DOHH2 (cell line): ENCODE measurements around the gene BPHL.

Experiments used
- H3F3A ChIP-seq: fragments of 200-600 bp; sonication (generic), shearing (Covaris generic); 2 replicates; pipeline ENCODE4 v1.6.0; 2016; ENCODE audit warnings: antibody characterized with exemption, mild to moderate bottlenecking; ENCODE audit not compliant: control insufficient read depth, insufficient read depth
- H3K27ac ChIP-seq: fragments of 200-600 bp; sonication (generic); 2 replicates; pipeline ENCODE4 v1.5.1; 2014; ENCODE audit warnings: low read depth, mild to moderate bottlenecking, low read length, moderate library complexity
- H3K27me3 ChIP-seq: fragments of 200-600 bp; sonication (generic); 2 replicates; pipeline ENCODE4 v1.6.1; 2014; ENCODE audit warnings: mild to moderate bottlenecking, low read length, mixed read lengths; ENCODE audit not compliant: control insufficient read depth
- H3K36me3 ChIP-seq: fragments of 200-600 bp; sonication (generic); 2 replicates; pipeline ENCODE4 v1.6.1; 2014; ENCODE audit warnings: mild to moderate bottlenecking, low read length, moderate library complexity, mixed read lengths; ENCODE audit not compliant: control insufficient read depth
- H3K4me1 ChIP-seq: fragments of 200-600 bp; sonication (generic); 2 replicates; pipeline ENCODE4 v1.6.1; 2014; ENCODE audit warnings: mild to moderate bottlenecking, low read length, mixed read lengths; ENCODE audit not compliant: control insufficient read depth
- H3K4me2 ChIP-seq: fragments of 200-600 bp; sonication (generic); 2 replicates; pipeline ENCODE4 v1.6.0; 2014; ENCODE audit warnings: mild to moderate bottlenecking, low read length, moderate library complexity
- H3K4me3 ChIP-seq: fragments of 200-600 bp; sonication (generic); 2 replicates; pipeline ENCODE4 v1.5.1; 2014; ENCODE audit warnings: mild to moderate bottlenecking, low read length, mixed read lengths
- H3K79me2 ChIP-seq: fragments of 200-600 bp; sonication (generic); 2 replicates; pipeline ENCODE4 v1.6.1; 2014; ENCODE audit warnings: mild to moderate bottlenecking, low read length, mixed read lengths; ENCODE audit not compliant: control insufficient read depth
- H3K9me2 ChIP-seq: fragments of 200-600 bp; sonication (generic); replicated peaks from 2 replicates; pipeline ENCODE4 v1.6.1; 2014; ENCODE audit warnings: mild to moderate bottlenecking, low read length, mixed read lengths; ENCODE audit not compliant: control insufficient read depth
- H3K9me3 ChIP-seq: fragments of 200-600 bp; sonication (generic); 2 replicates; pipeline ENCODE4 v1.6.1; 2014; ENCODE audit warnings: antibody characterized with exemption, low read length, mixed read lengths; ENCODE audit not compliant: control insufficient read depth, insufficient read depth
- H4K20me1 ChIP-seq: fragments of 200-600 bp; sonication (generic); 2 replicates; pipeline ENCODE4 v1.6.0; 2014; ENCODE audit warnings: low read depth, mild to moderate bottlenecking, antibody characterized with exemption, low read length, moderate library complexity; ENCODE audit not compliant: control insufficient read depth, insufficient read depth
- CTCF ChIP-seq: fragments of 200-600 bp; sonication (generic); IDR thresholded peaks from one replicate; pipeline ENCODE4 v1.5.1; 2014; ENCODE audit warnings: antibody characterized with exemption, mild to moderate bottlenecking, low read depth, low read length; ENCODE audit not compliant: poor library complexity, severe bottlenecking
- EZH2phosphoT487 ChIP-seq: fragments of 200-600 bp; sonication (generic); IDR thresholded peaks from 2 replicates; pipeline ENCODE4 v1.6.1; 2017; ENCODE audit warnings: borderline replicate concordance, mild to moderate bottlenecking, antibody characterized with exemption, low read length, moderate library complexity, mixed read lengths

Gene BPHL

GRCh38 chr6:3157131-3157933 is 38.8 kb downstream of the BPHL start, which contains the start of gene TUBB2A:
Gene TUBB2A (minus strand): TSS chr6:3157544. CDS start chr6:3157463, 81 bp downstream.
- H3K27ac ChIP-seq, result 0 out of 2 replicates have a peak within 1 kb of the TSS, but pooled peaks have one; percentile 0

GRCh38 chr6:3159805-3160781 is 41.6 kb downstream of the BPHL start:
- H3K9me3 ChIP-seq, result no peaks in the 10 kb centered on the region
- peaks cover 35% of the 10 kb centered on the region for H3F3A ChIP-seq
- H3K27me3 ChIP-seq, result no peaks in the 10 kb centered on the region
- H3K36me3 ChIP-seq, result peaks cover 7% of the 10 kb centered on the region
- H3K4me2 ChIP-seq, result peak overlapping the region; percentile 65
- peaks cover 56% of the 10 kb centered on the region for H3K4me1 ChIP-seq
- no peaks in the 10 kb centered on the region for H3K9me2 ChIP-seq
- H3K27ac ChIP-seq, result no peak overlapping the region
- peaks cover 3% of the 10 kb centered on the region; the same call in 1 of the 2 replicates for H4K20me1 ChIP-seq
- TF ChIP-seq CTCF, result no peak
- TF ChIP-seq EZH2phosphoT487, result no peak
- H3K79me2 ChIP-seq, result peaks cover 8% of the 10 kb centered on the region
- peak overlapping the region; percentile 36; the same call in 1 of the 2 replicates for H3K4me3 ChIP-seq

More at GRCh38 chr6:3157131-3157933, 38.8 kb downstream of the BPHL start, which contains the start of gene TUBB2A:
- no peak for TF ChIP-seq EZH2phosphoT487
- peak; percentile 63 for TF ChIP-seq CTCF
- H3K79me2 ChIP-seq, result peaks cover 8% of the 10 kb centered on the region
- no peaks in the 10 kb centered on the region for H3K27me3 ChIP-seq
- peaks cover 17% of the 10 kb centered on the region for H3K36me3 ChIP-seq
- H3K4me3 ChIP-seq, result peak within 1 kb of the TSS; percentile 84
- H3K9me3 ChIP-seq, result no peaks in the 10 kb centered on the region
- peaks cover 56% of the 10 kb centered on the region for H3K4me1 ChIP-seq
- H4K20me1 ChIP-seq, result peaks cover 3% of the 10 kb centered on the region; the same call in 1 of the 2 replicates
- peaks cover 38% of the 10 kb centered on the region for H3F3A ChIP-seq
- peak within 1 kb of the TSS; percentile 97 for H3K4me2 ChIP-seq
- H3K9me2 ChIP-seq, result no peaks in the 10 kb centered on the region

- Histone ChIP-seq H3K4me1 (peaks cover 56% of the 10 kb centered on the region), H3K27me3 (no peaks in the 10 kb centered on the region), H3K79me2 (peaks cover 2% of the 10 kb centered on the region), H3K4me2 (peak overlapping the region; percentile 79), H3K4me3 (peak overlapping the region; percentile 90), H3F3A (peaks cover 35% of the 10 kb centered on the region), H3K27ac (peak overlapping the region; percentile 72), H4K20me1 (no peaks in the 10 kb centered on the region), H3K36me3 (no peaks in the 10 kb centered on the region), H3K9me3 (no peaks in the 10 kb centered on the region), H3K9me2 (no peaks in the 10 kb centered on the region)
- TF ChIP-seq EZH2phosphoT487, result no peak
- no peak for TF ChIP-seq CTCF
Observed at GRCh38 chr6:3162067-3162497, 43.6 kb downstream of the BPHL start.
